SK-N-MC (cell line): ENCODE measurements around the gene SLC12A1.

Experiments
- DNase-seq: peaks from one replicate; pipeline ENCODE4 v3.0.0-alpha.2; 2011; ENCODE audit warnings: low read depth, low spot score
- H3K27ac ChIP-seq: fragments of 200-600 bp; sonication (generic); 2 replicates; pipeline ENCODE4 v1.5.1; 2016; ENCODE audit warnings: mixed run types
- H3K36me3 ChIP-seq: fragments of 200-600 bp; sonication (generic); 2 replicates; pipeline ENCODE4 v1.6.1; 2017; ENCODE audit warnings: antibody characterized with exemption, low read length, mixed read lengths; ENCODE audit not compliant: insufficient read depth
- H3K4me3 ChIP-seq: fragments of 200-600 bp; sonication (generic); 2 replicates; pipeline ENCODE4 v1.5.1; 2016
- H3K9ac ChIP-seq: fragments of 200-600 bp; sonication (generic); 2 replicates; pipeline ENCODE4 v1.8.0; 2017; ENCODE audit warnings: mixed run types, mixed read lengths; ENCODE audit not compliant: insufficient read length
- H3K9me3 ChIP-seq: fragments of 200-600 bp; sonication (generic); 2 replicates; pipeline ENCODE4 v1.6.1; 2017; ENCODE audit warnings: low read depth, mild to moderate bottlenecking, antibody characterized with exemption, low read length, moderate library complexity, mixed read lengths
- EZH2 ChIP-seq: fragments of 200-600 bp; sonication (generic); IDR thresholded peaks from one replicate; pipeline ENCODE4 v1.6.1; 2017; ENCODE audit warnings: antibody characterized with exemption
- FOXP2 ChIP-seq: optimal IDR thresholded peaks from 2 replicates; pipeline ENCODE3; 2011; ENCODE audit warnings: mild to moderate bottlenecking, moderate library complexity; ENCODE audit not compliant: insufficient read depth; ENCODE audit errors: extremely low read length, control extremely low read depth
- POLR2AphosphoS5 ChIP-seq: IDR thresholded peaks from 2 replicates; pipeline ENCODE4 v1.6.1; 2012; ENCODE audit warnings: mild to moderate bottlenecking, low read depth, low read length, borderline replicate concordance

SLC12A1 gene

DNA sequence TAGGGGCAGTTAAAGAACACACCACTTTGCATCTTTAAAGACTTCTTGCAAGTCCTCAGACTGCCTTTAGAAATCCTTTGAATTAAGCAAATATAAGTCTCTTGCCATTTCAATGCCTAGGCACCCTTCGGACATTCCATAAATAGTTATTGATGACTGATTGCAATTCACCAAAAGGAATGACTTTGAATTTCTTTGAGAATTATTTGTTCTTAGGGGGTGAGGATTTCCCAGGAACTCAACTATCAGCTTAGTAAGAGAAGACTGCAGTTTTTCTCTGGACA, 27.5 kb upstream of the SLC12A1 start:
- Histone ChIP-seq H3K9me3 (no peaks in the 10 kb centered on the region), H3K4me3 (peak overlapping the region; percentile 84), H3K9ac (peak overlapping the region; percentile 85), H3K27ac (no peak overlapping the region), H3K36me3 (peaks cover 15% of the 10 kb centered on the region)
- DNase-seq: no peak
- TF ChIP-seq EZH2 (no peak), POLR2AphosphoS5 (no peak)

DNA sequence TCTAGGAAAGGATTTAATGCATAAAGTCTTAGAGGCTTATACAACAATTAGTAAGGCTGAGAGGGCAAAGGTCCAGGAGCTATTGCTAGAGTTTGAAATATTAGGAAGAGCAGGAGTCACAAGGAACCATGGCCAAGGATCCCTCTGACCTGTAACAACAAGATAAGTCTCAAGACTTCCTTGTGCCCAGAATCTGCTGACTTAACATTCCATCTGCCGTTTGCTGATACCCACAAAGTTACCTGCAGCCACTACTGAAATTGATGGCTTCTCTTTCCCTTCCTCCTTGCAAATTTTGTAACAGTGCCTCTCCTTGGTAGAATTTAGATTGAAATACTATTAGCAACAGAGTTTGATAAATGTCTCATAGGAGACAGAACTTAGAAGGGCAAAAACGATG, 23.4 kb upstream of the SLC12A1 start:
- Histone ChIP-seq H3K36me3 (no peaks in the 10 kb centered on the region), H3K9me3 (no peaks in the 10 kb centered on the region), H3K9ac (no peak overlapping the region), H3K4me3 (no peak overlapping the region), H3K27ac (no peak overlapping the region)
- DNase-seq: no peak
- no peak for TF ChIP-seq FOXP2
- no peak for TF ChIP-seq POLR2AphosphoS5
- TF ChIP-seq EZH2: no peak

DNA sequence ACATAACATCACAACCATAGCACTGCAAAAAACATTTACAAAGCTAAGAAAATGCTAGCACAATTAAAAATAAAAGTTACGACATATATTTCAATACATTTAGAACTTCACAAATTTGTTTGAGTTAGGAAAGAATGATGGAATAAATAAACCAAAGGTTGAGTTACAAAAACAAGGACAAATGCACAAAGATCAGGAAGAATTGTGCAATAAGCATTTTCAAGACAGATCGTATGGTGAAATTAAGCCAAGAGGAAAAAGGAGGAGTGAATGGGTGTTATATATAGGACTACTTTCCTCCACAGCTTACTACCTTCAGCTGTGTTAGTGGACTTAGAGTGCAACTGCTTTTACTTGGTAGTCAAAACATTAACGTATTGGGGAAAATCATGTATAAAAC, 20.6 kb upstream of the SLC12A1 start:
- H3K36me3 ChIP-seq: no peaks in the 10 kb centered on the region
- H3K9me3 ChIP-seq: no peaks in the 10 kb centered on the region
- no peak overlapping the region for H3K4me3 ChIP-seq
- no peak for TF ChIP-seq EZH2
- no peak for TF ChIP-seq FOXP2
- TF ChIP-seq POLR2AphosphoS5: no peak
- no peak overlapping the region for H3K9ac ChIP-seq
- no peak for DNase-seq
- no peak overlapping the region for H3K27ac ChIP-seq

DNA sequence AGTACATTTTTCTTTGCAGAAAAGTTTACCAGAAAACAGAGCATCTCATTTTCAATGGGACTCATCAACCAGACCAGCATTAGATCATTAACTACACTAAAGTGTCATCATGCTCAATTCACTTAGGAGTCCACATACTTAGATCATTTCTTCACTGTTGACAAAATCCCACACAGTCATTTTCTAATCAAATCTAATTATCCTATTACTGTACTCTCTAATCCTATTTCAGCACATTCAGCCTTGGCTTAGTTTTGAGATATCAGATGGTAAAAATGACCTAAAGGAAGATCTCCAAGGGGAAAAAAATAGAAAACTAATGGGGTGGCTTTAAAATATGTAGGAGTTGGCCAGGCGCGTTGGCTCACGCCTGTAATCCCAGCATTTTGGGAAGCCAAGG, 19.8 kb upstream of the SLC12A1 start:
- H3K9ac ChIP-seq: no peak overlapping the region
- TF ChIP-seq EZH2 (no peak), POLR2AphosphoS5 (no peak), FOXP2 (no peak)
- H3K9me3 ChIP-seq: no peaks in the 10 kb centered on the region
- H3K4me3 ChIP-seq: no peak overlapping the region
- H3K27ac ChIP-seq: no peak overlapping the region
- DNase-seq: no peak
- no peaks in the 10 kb centered on the region for H3K36me3 ChIP-seq

DNA sequence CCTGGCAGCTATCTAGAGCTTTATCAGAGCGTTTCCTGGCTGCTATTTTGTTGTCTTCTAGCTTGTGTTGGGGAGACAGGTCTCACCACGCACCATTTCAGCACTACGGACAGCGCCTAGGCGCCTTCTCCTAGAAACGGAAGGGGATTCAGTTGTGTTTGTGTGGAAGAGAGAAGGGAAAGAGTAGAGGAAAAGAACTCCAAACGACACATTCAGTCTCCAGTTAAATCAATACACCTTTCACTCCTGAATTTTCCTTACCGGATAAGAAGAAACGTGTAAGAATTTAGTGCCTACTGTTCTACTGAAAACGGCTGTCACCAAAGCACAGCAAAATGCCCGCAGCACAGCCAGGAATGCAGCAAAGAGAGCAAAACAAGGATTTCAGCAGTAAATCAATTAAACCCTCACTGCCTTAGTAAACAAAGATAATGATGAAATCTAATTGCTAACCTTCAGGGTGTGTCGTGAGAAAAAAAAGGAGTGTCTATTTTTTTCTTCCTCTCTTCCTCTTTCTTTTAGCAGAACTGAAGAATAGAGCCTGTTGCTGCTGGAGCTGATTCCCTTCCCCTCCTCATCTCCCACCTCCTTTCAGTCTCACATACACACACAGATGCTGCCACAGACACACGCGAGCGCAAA, 15.0 kb upstream of the SLC12A1 start:
- peak; percentile 37 for DNase-seq
- Histone ChIP-seq H3K4me3 (no peak overlapping the region), H3K36me3 (no peaks in the 10 kb centered on the region), H3K9me3 (no peaks in the 10 kb centered on the region), H3K27ac (no peak overlapping the region), H3K9ac (no peak overlapping the region)
- TF ChIP-seq EZH2: no peak

DNA sequence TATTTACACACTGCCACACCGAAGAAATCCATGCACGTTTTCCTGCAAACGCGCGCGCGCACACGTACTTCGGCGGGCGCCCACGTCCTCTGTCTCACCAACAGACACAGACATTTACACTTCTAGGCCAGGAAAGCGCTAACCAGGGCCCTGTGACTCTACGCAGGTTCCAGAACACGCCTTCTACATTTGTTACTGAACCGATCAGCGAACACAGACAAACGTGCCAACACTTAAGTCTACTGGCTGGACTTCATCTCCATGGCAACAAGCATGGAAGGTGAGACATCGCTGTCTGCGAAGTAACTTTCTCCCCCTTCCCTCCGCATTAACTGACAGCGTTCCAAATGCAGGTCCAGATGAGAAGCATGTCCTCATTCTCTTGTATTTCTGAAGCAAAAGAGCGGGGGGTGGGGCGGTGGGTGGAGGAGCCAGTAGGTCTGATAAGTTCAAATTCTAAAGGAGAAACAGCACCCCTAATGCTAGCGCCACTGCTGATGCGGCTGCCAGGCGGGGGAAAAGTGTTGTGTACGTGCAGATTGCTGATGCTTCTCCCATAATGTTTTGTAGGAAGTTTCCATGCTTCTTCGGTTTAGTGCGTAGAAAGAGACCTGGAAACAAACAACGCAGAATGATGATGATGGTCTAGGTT, 14.4 kb upstream of the SLC12A1 start, which contains the start of gene CTXN2:
Gene CTXN2 (plus strand): TSS at position 92 of the 652 bp plus-strand sequence. CDS start 9,636 bp downstream, outside the sequence.
- no peak for DNase-seq
- TF ChIP-seq POLR2AphosphoS5 (no peak), EZH2 (no peak), FOXP2 (no peak)
- Histone ChIP-seq H3K36me3 (no peaks in the 10 kb centered on the region), H3K27ac (no peak within 1 kb of the TSS), H3K4me3 (no peak within 1 kb of the TSS), H3K9ac (no peak within 1 kb of the TSS), H3K9me3 (no peaks in the 10 kb centered on the region)

DNA sequence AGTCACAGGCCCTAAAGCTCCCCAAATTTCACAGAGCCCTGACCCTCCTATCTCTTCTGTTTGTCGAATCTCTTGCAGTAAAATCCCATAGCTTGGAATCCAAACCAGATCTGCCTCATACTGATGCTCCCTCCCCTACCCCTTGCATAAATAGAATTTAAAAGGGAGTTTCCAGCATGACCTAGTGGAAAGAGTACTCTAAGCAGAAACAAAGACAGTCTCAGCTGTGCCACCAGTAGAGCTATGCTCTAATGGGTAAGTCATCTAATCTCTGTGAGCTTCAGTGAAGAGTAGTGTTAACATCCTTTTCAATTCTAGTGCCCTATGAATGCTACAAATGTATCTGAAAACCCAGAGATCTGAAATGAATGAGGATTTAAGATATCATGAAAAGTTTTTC, 4.0 kb upstream of the SLC12A1 start:
- no peak overlapping the region for H3K27ac ChIP-seq
- no peak for DNase-seq
- no peak overlapping the region for H3K4me3 ChIP-seq
- H3K9me3 ChIP-seq: no peaks in the 10 kb centered on the region
- TF ChIP-seq EZH2: no peak
- TF ChIP-seq FOXP2: no peak
- TF ChIP-seq POLR2AphosphoS5: no peak
- no peaks in the 10 kb centered on the region for H3K36me3 ChIP-seq
- no peak overlapping the region for H3K9ac ChIP-seq

DNA sequence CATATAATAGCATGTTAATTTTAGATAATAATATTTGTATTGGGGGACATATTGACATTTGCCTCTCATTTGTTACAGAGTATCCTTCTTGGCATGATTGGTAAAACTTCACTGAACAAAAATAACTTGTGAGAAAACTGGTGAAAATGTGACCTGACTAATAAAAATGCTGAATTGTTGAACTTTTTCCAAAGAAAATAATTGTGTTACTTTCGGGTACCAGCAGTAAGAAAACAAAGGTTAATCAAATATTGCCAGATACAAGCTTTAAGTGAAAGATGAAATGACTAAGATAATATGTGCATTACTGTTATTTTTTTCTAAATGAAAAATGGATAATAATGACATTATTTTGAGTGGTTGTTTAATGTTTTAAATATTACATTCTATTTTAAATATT, 15.2 kb downstream of the SLC12A1 start:
- H3K36me3 ChIP-seq: no peaks in the 10 kb centered on the region
- no peak overlapping the region for H3K4me3 ChIP-seq

DNA sequence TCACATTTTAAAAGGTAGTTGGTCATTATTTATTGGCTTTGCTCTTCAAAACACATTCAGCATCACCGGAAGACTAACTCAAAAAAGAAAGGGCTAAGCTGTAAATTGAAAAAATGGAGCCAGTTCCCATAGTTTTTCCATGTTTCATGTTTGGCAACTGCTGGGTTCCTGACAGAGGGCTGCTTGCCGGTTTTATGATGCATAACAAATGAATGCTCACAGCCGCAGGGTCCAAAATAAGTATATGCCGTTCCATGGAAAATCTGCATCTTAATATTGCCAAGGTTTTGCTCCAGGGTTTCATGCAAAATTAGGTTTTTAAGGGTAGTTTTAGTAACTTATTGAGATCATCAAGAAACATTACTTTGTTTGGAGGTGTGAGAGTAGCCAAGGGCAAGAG, 15.8 kb downstream of the SLC12A1 start:
- no peaks in the 10 kb centered on the region for H3K36me3 ChIP-seq
- peak overlapping the region; percentile 67 for H3K4me3 ChIP-seq
- peak overlapping the region; percentile 39; the same call in 1 of the 2 replicates for H3K27ac ChIP-seq
- DNase-seq: peak; percentile 50
- H3K9ac ChIP-seq: no peak overlapping the region
- H3K9me3 ChIP-seq: no peaks in the 10 kb centered on the region
- TF ChIP-seq POLR2AphosphoS5 (no peak; the same call in 1 of the 2 replicates), FOXP2 (no peak), EZH2 (no peak)

More for the DNA sequence above, 15.2 kb downstream of the SLC12A1 start:
- Histone ChIP-seq H3K9ac (no peak overlapping the region), H3K9me3 (no peaks in the 10 kb centered on the region), H3K27ac (no peak overlapping the region)
- DNase-seq: no peak
- TF ChIP-seq FOXP2 (no peak), POLR2AphosphoS5 (no peak), EZH2 (no peak)

DNA sequence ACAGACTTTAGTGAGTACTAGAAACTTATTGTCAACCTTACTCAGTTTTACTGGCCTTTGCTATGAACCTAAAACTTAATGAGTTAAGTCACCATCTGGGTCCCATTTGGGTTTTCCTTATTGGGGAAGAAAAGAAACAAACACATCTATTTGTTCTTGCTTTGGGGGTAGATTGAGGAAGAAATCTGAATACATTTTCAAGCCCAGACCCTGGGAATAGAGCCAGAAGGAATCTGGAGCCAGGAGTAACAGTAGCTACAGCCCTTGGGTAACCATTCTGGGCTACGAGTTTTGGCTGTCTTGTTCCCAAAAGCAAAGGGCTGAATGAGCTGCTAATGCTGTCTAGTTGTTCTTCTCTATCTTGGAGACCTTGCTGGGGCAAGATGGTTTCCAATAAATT, 16.5 kb downstream of the SLC12A1 start:
- no peaks in the 10 kb centered on the region for H3K36me3 ChIP-seq
- H3K9me3 ChIP-seq: no peaks in the 10 kb centered on the region
- H3K4me3 ChIP-seq: peak overlapping the region; percentile 51
- peak overlapping the region; percentile 48; the same call in 1 of the 2 replicates for H3K27ac ChIP-seq
- no peak for TF ChIP-seq FOXP2
- no peak for TF ChIP-seq EZH2
- TF ChIP-seq POLR2AphosphoS5: no peak
- DNase-seq: no peak
- H3K9ac ChIP-seq: no peak overlapping the region
